ENCODE data around the gene EQTN.

The EQTN gene

DNA sequence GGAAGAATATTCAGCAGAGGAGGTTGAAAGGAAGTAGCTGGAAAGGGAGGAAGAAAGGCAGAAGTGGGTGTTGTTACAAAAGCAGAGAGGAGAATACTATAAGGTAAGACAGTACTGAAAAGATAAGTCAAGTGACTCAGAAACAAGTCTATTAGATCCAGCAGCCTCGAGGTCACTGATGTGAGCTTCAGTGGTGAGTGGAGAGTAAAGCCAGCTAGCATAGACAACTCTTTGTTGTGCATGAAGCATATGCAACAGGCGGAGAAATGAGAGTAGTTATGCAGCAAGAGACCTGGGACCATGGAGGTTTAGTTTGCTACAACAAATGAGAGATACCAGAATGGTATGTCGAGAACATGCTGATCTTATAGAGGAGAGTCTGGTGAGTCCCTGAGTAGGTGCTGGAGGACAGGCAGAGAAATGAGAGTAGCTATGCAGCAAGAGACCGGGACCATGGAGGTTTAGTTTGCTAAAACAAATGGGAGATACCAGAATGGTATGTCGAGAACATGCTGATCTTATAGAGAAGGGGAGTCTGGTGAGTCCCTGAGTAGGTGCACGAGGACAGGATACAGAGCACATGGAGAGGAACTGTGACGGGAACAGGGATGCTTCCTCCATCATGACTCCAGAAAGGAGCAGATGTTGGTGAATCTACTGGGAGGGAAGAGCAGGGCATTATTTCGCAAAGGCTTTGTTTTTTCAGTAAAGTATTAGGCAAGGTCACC is 36.0 kb downstream of the EQTN start:
- Histone ChIP-seq H3K4me3 (ENCODE audit: insufficient read depth, low read length, poor library complexity, severe bottlenecking) (no peak overlapping the region), H2AFZ (ENCODE audit: low read depth, low read length, severe bottlenecking) (no peak overlapping the region), H3K4me2 (ENCODE audit: low read depth, low read length, poor library complexity, severe bottlenecking) (no peak overlapping the region), H3K9ac (ENCODE audit: low read length) (no peak overlapping the region), H3K27ac (ENCODE audit: low read depth, low read length) (no peak overlapping the region), H3K9me2 (replicated peaks; ENCODE audit: insufficient read depth, low read length) (no peaks in the 10 kb centered on the region), H3K79me2 (ENCODE audit: insufficient read depth, low read length) (no peaks in the 10 kb centered on the region), H4K20me1 (ENCODE audit: low read depth, low read length) (no peaks in the 10 kb centered on the region), H3K9me3 (ENCODE audit: insufficient read depth, low read length) (no peaks in the 10 kb centered on the region), H3K36me3 (ENCODE audit: low read length) (no peaks in the 10 kb centered on the region), H3F3A (ENCODE audit: insufficient read depth) (no peaks in the 10 kb centered on the region), H3K27me3 (ENCODE audit: low read length) (0 out of 2 replicates have a peak, but pooled peaks cover 4% of the 10 kb centered on the region)
- TF ChIP-seq, protein P1, sequence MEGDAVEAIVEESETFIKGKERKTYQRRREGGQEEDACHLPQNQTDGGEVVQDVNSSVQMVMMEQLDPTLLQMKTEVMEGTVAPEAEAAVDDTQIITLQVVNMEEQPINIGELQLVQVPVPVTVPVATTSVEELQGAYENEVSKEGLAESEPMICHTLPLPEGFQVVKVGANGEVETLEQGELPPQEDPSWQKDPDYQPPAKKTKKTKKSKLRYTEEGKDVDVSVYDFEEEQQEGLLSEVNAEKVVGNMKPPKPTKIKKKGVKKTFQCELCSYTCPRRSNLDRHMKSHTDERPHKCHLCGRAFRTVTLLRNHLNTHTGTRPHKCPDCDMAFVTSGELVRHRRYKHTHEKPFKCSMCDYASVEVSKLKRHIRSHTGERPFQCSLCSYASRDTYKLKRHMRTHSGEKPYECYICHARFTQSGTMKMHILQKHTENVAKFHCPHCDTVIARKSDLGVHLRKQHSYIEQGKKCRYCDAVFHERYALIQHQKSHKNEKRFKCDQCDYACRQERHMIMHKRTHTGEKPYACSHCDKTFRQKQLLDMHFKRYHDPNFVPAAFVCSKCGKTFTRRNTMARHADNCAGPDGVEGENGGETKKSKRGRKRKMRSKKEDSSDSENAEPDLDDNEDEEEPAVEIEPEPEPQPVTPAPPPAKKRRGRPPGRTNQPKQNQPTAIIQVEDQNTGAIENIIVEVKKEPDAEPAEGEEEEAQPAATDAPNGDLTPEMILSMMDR (IDR thresholded peaks at IDR 0.05; ENCODE audit: insufficient read depth, low read length, poor library complexity, severe bottlenecking), result no peak
- TF ChIP-seq EZH2phosphoT487 (conservative IDR thresholded peaks at IDR 0.05; ENCODE audit: low read length), result no peak

DNA sequence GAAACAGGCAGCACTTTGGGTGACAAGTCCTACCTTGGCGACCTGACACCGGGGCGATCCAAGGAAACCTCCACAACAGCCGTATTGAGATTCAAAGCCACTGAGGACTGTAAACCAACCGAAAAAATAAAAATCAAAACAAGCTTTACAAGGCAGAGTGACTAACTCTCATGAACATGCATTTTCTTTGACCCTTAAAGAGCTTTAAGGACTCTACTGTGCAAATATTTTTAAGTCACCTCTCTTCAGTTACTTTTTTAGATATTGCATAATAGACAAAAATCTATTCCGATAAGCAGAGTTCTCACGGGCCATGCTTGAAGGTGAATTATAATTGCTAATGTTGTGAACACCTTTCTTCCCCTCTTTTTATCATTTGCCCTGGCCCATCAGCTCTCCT is 38.3 kb downstream of the EQTN start:
- Histone ChIP-seq H3K9me2 (replicated peaks; ENCODE audit: insufficient read depth, low read length) (no peaks in the 10 kb centered on the region), H3K27me3 (ENCODE audit: low read length) (0 out of 2 replicates have a peak, but pooled peaks cover 4% of the 10 kb centered on the region), H3F3A (ENCODE audit: insufficient read depth) (no peaks in the 10 kb centered on the region), H3K4me2 (ENCODE audit: low read depth, low read length, poor library complexity, severe bottlenecking) (no peak overlapping the region), H3K9ac (ENCODE audit: low read length) (no peak overlapping the region), H3K27ac (ENCODE audit: low read depth, low read length) (no peak overlapping the region), H4K20me1 (ENCODE audit: low read depth, low read length) (no peaks in the 10 kb centered on the region), H3K4me3 (ENCODE audit: insufficient read depth, low read length, poor library complexity, severe bottlenecking) (no peak overlapping the region), H3K36me3 (ENCODE audit: low read length) (no peaks in the 10 kb centered on the region), H3K79me2 (ENCODE audit: insufficient read depth, low read length) (no peaks in the 10 kb centered on the region), H3K9me3 (ENCODE audit: insufficient read depth, low read length) (no peaks in the 10 kb centered on the region), H2AFZ (ENCODE audit: low read depth, low read length, severe bottlenecking) (no peak overlapping the region)
- TF ChIP-seq, protein P1 (IDR thresholded peaks at IDR 0.05; ENCODE audit: insufficient read depth, low read length, poor library complexity, severe bottlenecking), result no peak
- TF ChIP-seq EZH2phosphoT487 (conservative IDR thresholded peaks at IDR 0.05; ENCODE audit: low read length), result no peak

DNA sequence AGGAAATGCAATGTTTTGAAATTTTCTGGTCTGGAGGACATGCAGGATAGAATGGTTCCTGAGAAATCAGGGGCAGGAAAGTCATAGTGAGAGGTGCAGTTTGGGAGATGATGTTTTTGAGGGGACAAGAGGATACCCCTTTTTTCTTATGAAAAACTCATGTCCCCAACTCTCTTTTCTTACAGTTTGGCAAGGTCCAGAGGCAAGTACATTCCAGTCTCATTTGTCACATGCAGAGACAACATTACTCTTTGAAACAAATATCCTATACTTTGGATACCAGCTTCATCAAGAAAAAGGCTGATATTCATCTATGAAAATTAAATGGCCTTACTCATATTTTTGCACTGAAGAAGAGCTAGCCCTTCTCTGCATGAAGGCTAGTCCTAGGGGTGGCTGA is 48.2 kb downstream of the EQTN start:
- no peaks in the 10 kb centered on the region for H3K27me3 ChIP-seq (ENCODE audit: low read length)
- H3K9me2 ChIP-seq (replicated peaks; ENCODE audit: insufficient read depth, low read length), result no peaks in the 10 kb centered on the region
- no peak for TF ChIP-seq EZH2phosphoT487 (conservative IDR thresholded peaks at IDR 0.05; ENCODE audit: low read length)
- TF ChIP-seq, protein P1 (IDR thresholded peaks at IDR 0.05; ENCODE audit: insufficient read depth, low read length, poor library complexity, severe bottlenecking), result no peak
- H3F3A ChIP-seq (ENCODE audit: insufficient read depth), result no peaks in the 10 kb centered on the region
- no peak overlapping the region for H3K4me3 ChIP-seq (ENCODE audit: insufficient read depth, low read length, poor library complexity, severe bottlenecking)
- H3K27ac ChIP-seq (ENCODE audit: low read depth, low read length), result no peak overlapping the region
- H3K9me3 ChIP-seq (ENCODE audit: insufficient read depth, low read length), result no peaks in the 10 kb centered on the region
- no peaks in the 10 kb centered on the region for H3K79me2 ChIP-seq (ENCODE audit: insufficient read depth, low read length)
- no peaks in the 10 kb centered on the region for H3K36me3 ChIP-seq (ENCODE audit: low read length)
- H3K4me2 ChIP-seq (ENCODE audit: low read depth, low read length, poor library complexity, severe bottlenecking), result no peak overlapping the region
- H4K20me1 ChIP-seq (ENCODE audit: low read depth, low read length), result no peaks in the 10 kb centered on the region
- no peak overlapping the region for H2AFZ ChIP-seq (ENCODE audit: low read depth, low read length, severe bottlenecking)
- H3K9ac ChIP-seq (ENCODE audit: low read length), result no peak overlapping the region

Measured in SU-DHL-6 (cell line).